Measurements from ENCODE around the gene H3-3A.

DNA sequence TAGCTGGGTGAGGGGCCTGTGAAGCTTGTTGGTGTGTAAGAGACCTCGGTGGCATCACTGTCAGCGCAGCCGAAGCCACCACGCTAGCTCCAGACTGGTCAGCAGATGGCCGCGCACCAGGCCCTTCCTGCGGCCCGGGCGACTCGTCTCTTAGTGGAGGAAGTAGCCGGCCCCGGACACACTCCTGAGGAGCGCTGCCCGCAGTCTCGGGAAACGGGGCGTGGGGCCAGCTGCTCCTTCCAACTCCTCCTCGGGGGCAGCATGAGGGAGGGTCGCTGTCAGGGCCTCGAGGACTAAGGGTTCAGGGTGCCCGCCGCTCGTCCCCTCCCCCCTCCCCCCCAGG lies 20.4 kb downstream of the H3-3A start:
- no peak for TF ChIP-seq POLR2AphosphoS5 (IDR thresholded peaks at IDR 0.05; ENCODE audit: low read depth, low read length)
- no peak for TF ChIP-seq POLR2A (IDR thresholded peaks at IDR 0.05; ENCODE audit: control extremely low read depth in 1 of 2, low read depth in 2 of 2, low read length in 2 of 2)
- TF ChIP-seq MAFK (IDR thresholded peaks at IDR 0.05; ENCODE audit: low read depth, low read length), result no peak
- TF ChIP-seq, protein P1, sequence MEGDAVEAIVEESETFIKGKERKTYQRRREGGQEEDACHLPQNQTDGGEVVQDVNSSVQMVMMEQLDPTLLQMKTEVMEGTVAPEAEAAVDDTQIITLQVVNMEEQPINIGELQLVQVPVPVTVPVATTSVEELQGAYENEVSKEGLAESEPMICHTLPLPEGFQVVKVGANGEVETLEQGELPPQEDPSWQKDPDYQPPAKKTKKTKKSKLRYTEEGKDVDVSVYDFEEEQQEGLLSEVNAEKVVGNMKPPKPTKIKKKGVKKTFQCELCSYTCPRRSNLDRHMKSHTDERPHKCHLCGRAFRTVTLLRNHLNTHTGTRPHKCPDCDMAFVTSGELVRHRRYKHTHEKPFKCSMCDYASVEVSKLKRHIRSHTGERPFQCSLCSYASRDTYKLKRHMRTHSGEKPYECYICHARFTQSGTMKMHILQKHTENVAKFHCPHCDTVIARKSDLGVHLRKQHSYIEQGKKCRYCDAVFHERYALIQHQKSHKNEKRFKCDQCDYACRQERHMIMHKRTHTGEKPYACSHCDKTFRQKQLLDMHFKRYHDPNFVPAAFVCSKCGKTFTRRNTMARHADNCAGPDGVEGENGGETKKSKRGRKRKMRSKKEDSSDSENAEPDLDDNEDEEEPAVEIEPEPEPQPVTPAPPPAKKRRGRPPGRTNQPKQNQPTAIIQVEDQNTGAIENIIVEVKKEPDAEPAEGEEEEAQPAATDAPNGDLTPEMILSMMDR (IDR thresholded peaks at IDR 0.05; ENCODE audit: control extremely low read depth in 1 of 3, insufficient read depth in 1 of 3, low read depth in 1 of 3, low read length in 3 of 3), result no peak
- TF ChIP-seq TAF1 (IDR thresholded peaks at IDR 0.05; ENCODE audit: low read depth, low read length), result no peak
- TF ChIP-seq RFX5 (IDR thresholded peaks at IDR 0.05; ENCODE audit: borderline replicate concordance, low read depth, low read length), result no peak
- no peak for TF ChIP-seq EP300 (IDR thresholded peaks at IDR 0.05; ENCODE audit: borderline replicate concordance in 1 of 2, low read depth in 2 of 2, low read length in 2 of 2)

All from H1 (cell line).